Measurements from ENCODE around the gene ABHD12. TPM values are rescaled to one million over a fixed set of nuclear protein-coding genes. Genes with fewer than 3 reads are reported as not detected.

The ABHD12 gene
- total RNA-seq, 2 experiments from 2014 or later: 28.7 to 31.1 TPM

- DNase-seq (no peak), ATAC-seq (no peak)
- Mint-ChIP-seq H3K9me3 (ENCODE audit: insufficient read depth) (no peaks in the 10 kb centered on the region), H3K36me3 (ENCODE audit: low read depth) (peaks cover 17% of the 10 kb centered on the region), H3K4me3 (no peak overlapping the region), H3K27ac (no peak overlapping the region), H3K4me1 (ENCODE audit: low read depth) (peaks cover 9% of the 10 kb centered on the region), H3K27me3 (ENCODE audit: low read depth) (no peaks in the 10 kb centered on the region)
- ChIA-PET POLR2A (interaction anchor here (0.8 kb wide), 1 partner anchor 13 kb away, joined by 3 read pairs; no protein-coding TSS in a partner anchor), CTCF (no interaction called here)
These were observed 110.5 kb downstream of the ABHD12 start for GRCh38 chr20:25280051-25280573.

- ChIA-PET POLR2A (no interaction called here), CTCF (no interaction called here)
- no peaks in the 10 kb centered on the region for H3K9me3 Mint-ChIP-seq (ENCODE audit: insufficient read depth)
- no peak overlapping the region for H3K27ac Mint-ChIP-seq
- no peaks in the 10 kb centered on the region for H3K27me3 Mint-ChIP-seq (ENCODE audit: low read depth)
- peaks cover 9% of the 10 kb centered on the region for H3K4me1 Mint-ChIP-seq (ENCODE audit: low read depth)
- no peak overlapping the region for H3K4me3 Mint-ChIP-seq
- no peak for ATAC-seq
- peaks cover 17% of the 10 kb centered on the region for H3K36me3 Mint-ChIP-seq (ENCODE audit: low read depth)
- no peak for DNase-seq
These were observed 111.2 kb downstream of the ABHD12 start for GRCh38 chr20:25279403-25279802.

GRCh38 chr20:25278636-25279361 is 111.8 kb downstream of the ABHD12 start:
- peaks cover 9% of the 10 kb centered on the region for H3K4me1 Mint-ChIP-seq (ENCODE audit: low read depth)
- H3K27ac Mint-ChIP-seq: no peak overlapping the region
- POLR2A ChIA-PET: no interaction called here
- H3K27me3 Mint-ChIP-seq (ENCODE audit: low read depth): no peaks in the 10 kb centered on the region
- H3K9me3 Mint-ChIP-seq (ENCODE audit: insufficient read depth): no peaks in the 10 kb centered on the region
- ATAC-seq (no peak), DNase-seq (no peak)
- H3K36me3 Mint-ChIP-seq (ENCODE audit: low read depth): peaks cover 17% of the 10 kb centered on the region
- CTCF ChIA-PET: no interaction called here
- no peak overlapping the region for H3K4me3 Mint-ChIP-seq

GRCh38 chr20:25277941-25278521 is 112.6 kb downstream of the ABHD12 start:
- CTCF ChIA-PET: no interaction called here
- Mint-ChIP-seq H3K27me3 (ENCODE audit: low read depth) (no peaks in the 10 kb centered on the region), H3K27ac (no peak overlapping the region), H3K4me3 (no peak overlapping the region), H3K36me3 (ENCODE audit: low read depth) (peaks cover 17% of the 10 kb centered on the region), H3K9me3 (ENCODE audit: insufficient read depth) (no peaks in the 10 kb centered on the region), H3K4me1 (ENCODE audit: low read depth) (peaks cover 9% of the 10 kb centered on the region)
- POLR2A ChIA-PET: no interaction called here
- ATAC-seq (no peak), DNase-seq (no peak)

GRCh38 chr20:25277051-25277801 is 113.4 kb downstream of the ABHD12 start:
- Mint-ChIP-seq H3K9me3 (ENCODE audit: insufficient read depth) (no peaks in the 10 kb centered on the region), H3K27me3 (ENCODE audit: low read depth) (no peaks in the 10 kb centered on the region), H3K36me3 (ENCODE audit: low read depth) (peaks cover 13% of the 10 kb centered on the region), H3K4me3 (no peak overlapping the region), H3K4me1 (ENCODE audit: low read depth) (peaks cover 4% of the 10 kb centered on the region), H3K27ac (peak overlapping the region; percentile 46)
- POLR2A ChIA-PET: no interaction called here
- no peak for DNase-seq
- CTCF ChIA-PET: no interaction called here
- no peak for ATAC-seq

- Mint-ChIP-seq H3K27ac (no peak overlapping the region), H3K27me3 (ENCODE audit: low read depth) (no peaks in the 10 kb centered on the region), H3K4me3 (no peak overlapping the region), H3K4me1 (ENCODE audit: low read depth) (no peaks in the 10 kb centered on the region), H3K36me3 (ENCODE audit: low read depth) (peaks cover 15% of the 10 kb centered on the region), H3K9me3 (ENCODE audit: insufficient read depth) (no peaks in the 10 kb centered on the region)
- CTCF ChIA-PET: no interaction called here
- POLR2A ChIA-PET: no interaction called here
- ATAC-seq (no peak), DNase-seq (no peak)
These were observed 114.0 kb downstream of the ABHD12 start for GRCh38 chr20:25276533-25277050.

- DNase-seq: no peak
- POLR2A ChIA-PET: no interaction called here
- no peaks in the 10 kb centered on the region for H3K27me3 Mint-ChIP-seq (ENCODE audit: low read depth)
- no peaks in the 10 kb centered on the region for H3K9me3 Mint-ChIP-seq (ENCODE audit: insufficient read depth)
- ATAC-seq: no peak
- H3K36me3 Mint-ChIP-seq (ENCODE audit: low read depth): peaks cover 19% of the 10 kb centered on the region
- CTCF ChIA-PET: no interaction called here
- no peak overlapping the region for H3K27ac Mint-ChIP-seq
- H3K4me3 Mint-ChIP-seq: no peak overlapping the region
- H3K4me1 Mint-ChIP-seq (ENCODE audit: low read depth): no peaks in the 10 kb centered on the region
These were observed 114.7 kb downstream of the ABHD12 start for GRCh38 chr20:25275813-25276532.

- Mint-ChIP-seq H3K9me3 (ENCODE audit: insufficient read depth) (no peaks in the 10 kb centered on the region), H3K27me3 (ENCODE audit: low read depth) (no peaks in the 10 kb centered on the region), H3K27ac (no peak overlapping the region), H3K36me3 (ENCODE audit: low read depth) (peaks cover 19% of the 10 kb centered on the region), H3K4me3 (no peak overlapping the region), H3K4me1 (ENCODE audit: low read depth) (no peaks in the 10 kb centered on the region)
- ChIA-PET CTCF (interaction anchor here (1.8 kb wide), 1 partner anchor 20 kb away, joined by 3 read pairs; no protein-coding TSS in a partner anchor), POLR2A (no interaction called here)
- ATAC-seq: no peak
- DNase-seq: no peak
These were observed 115.5 kb downstream of the ABHD12 start for GRCh38 chr20:25274891-25275812.

GRCh38 chr20:25274481-25274880 is 116.2 kb downstream of the ABHD12 start:
- DNase-seq (no peak), ATAC-seq (no peak)
- CTCF ChIA-PET: interaction anchor here (1.8 kb wide), 1 partner anchor 21 kb away, joined by 3 read pairs; no protein-coding TSS in a partner anchor
- H3K36me3 Mint-ChIP-seq (ENCODE audit: low read depth): peaks cover 22% of the 10 kb centered on the region
- H3K9me3 Mint-ChIP-seq (ENCODE audit: insufficient read depth): no peaks in the 10 kb centered on the region
- H3K4me1 Mint-ChIP-seq (ENCODE audit: low read depth): no peaks in the 10 kb centered on the region
- H3K4me3 Mint-ChIP-seq: no peak overlapping the region
- no peaks in the 10 kb centered on the region for H3K27me3 Mint-ChIP-seq (ENCODE audit: low read depth)
- H3K27ac Mint-ChIP-seq: no peak overlapping the region
- POLR2A ChIA-PET: no interaction called here

GRCh38 chr20:25273541-25274358 is 116.9 kb downstream of the ABHD12 start:
- POLR2A ChIA-PET: no interaction called here
- ATAC-seq (no peak), DNase-seq (no peak)
- Mint-ChIP-seq H3K27me3 (ENCODE audit: low read depth) (no peaks in the 10 kb centered on the region), H3K9me3 (ENCODE audit: insufficient read depth) (no peaks in the 10 kb centered on the region), H3K4me3 (no peak overlapping the region), H3K4me1 (ENCODE audit: low read depth) (no peaks in the 10 kb centered on the region), H3K36me3 (ENCODE audit: low read depth) (peaks cover 24% of the 10 kb centered on the region), H3K27ac (no peak overlapping the region)
- CTCF ChIA-PET: interaction anchor here (1.8 kb wide), 1 partner anchor 21 kb away, joined by 3 read pairs; no protein-coding TSS in a partner anchor
